ENCODE measurements around the gene RIMBP2. TPM values are rescaled to one million over a fixed set of nuclear protein-coding genes. Genes with fewer than 3 reads are reported as not detected.

The RIMBP2 gene
- total RNA-seq, 2 experiments from 2014 or later: not detected

GRCh38 chr12:130633771-130634170 lies 82.3 kb downstream of the RIMBP2 start:
- ChIA-PET POLR2A (no interaction called here), CTCF (no interaction called here)
- Histone ChIP-seq H3K27ac (ENCODE audit: low read depth in 1 of 2, low read length in 2 of 2) (no peak overlapping the region), H3K9me3 (ENCODE audit: control insufficient read depth in 1 of 2, insufficient read depth in 1 of 2, low read length in 2 of 2) (no peaks in the 10 kb centered on the region), H3K27me3 (ENCODE audit: control insufficient read depth in 1 of 2, insufficient read depth in 2 of 2, low read length in 2 of 2) (peaks cover 0 to 6% of the 10 kb centered on the region in 2 experiments), H3K36me3 (ENCODE audit: insufficient read depth, low read length) (no peaks in the 10 kb centered on the region), H3K4me1 (ENCODE audit: insufficient read depth, low read length) (no peaks in the 10 kb centered on the region), H3K4me3 (ENCODE audit: low read length) (no peak overlapping the region)
- Mint-ChIP-seq H3K4me3 (no peak overlapping the region), H3K27me3 (peaks cover 6% of the 10 kb centered on the region), H3K9me3 (no peaks in the 10 kb centered on the region), H3K36me3 (ENCODE audit: low read depth) (no peaks in the 10 kb centered on the region), H3K4me1 (ENCODE audit: low read depth) (no peaks in the 10 kb centered on the region), H3K27ac (no peak overlapping the region)
- no peak for TF ChIP-seq CTCF (IDR thresholded peaks at IDR 0.05)
- no peak for DNase-seq
- no peak for ATAC-seq (ENCODE audit: poor library complexity)
- intact Hi-C loops (cut with DNase I, micrococcal nuclease): no loop called here

- H3K4me3 ChIP-seq (ENCODE audit: low read length): no peak overlapping the region
- no peak overlapping the region for H3K27ac ChIP-seq (ENCODE audit: low read depth in 1 of 2, low read length in 2 of 2)
- intact Hi-C loops (cut with DNase I, micrococcal nuclease): no loop called here
- Mint-ChIP-seq H3K36me3 (ENCODE audit: low read depth) (no peaks in the 10 kb centered on the region), H3K4me1 (ENCODE audit: low read depth) (no peaks in the 10 kb centered on the region), H3K27me3 (peaks cover 6% of the 10 kb centered on the region), H3K4me3 (no peak overlapping the region), H3K27ac (no peak overlapping the region), H3K9me3 (no peaks in the 10 kb centered on the region)
- no peaks in the 10 kb centered on the region for H3K9me3 ChIP-seq (ENCODE audit: control insufficient read depth in 1 of 2, insufficient read depth in 1 of 2, low read length in 2 of 2)
- ATAC-seq (ENCODE audit: poor library complexity): no peak
- peaks cover 0 to 4% of the 10 kb centered on the region in 2 experiments for H3K27me3 ChIP-seq (ENCODE audit: control insufficient read depth in 1 of 2, insufficient read depth in 2 of 2, low read length in 2 of 2)
- no peak for TF ChIP-seq CTCF (IDR thresholded peaks at IDR 0.05)
- ChIA-PET POLR2A (no interaction called here), CTCF (no interaction called here)
- DNase-seq: no peak
- H3K36me3 ChIP-seq (ENCODE audit: insufficient read depth, low read length): no peaks in the 10 kb centered on the region
- H3K4me1 ChIP-seq (ENCODE audit: insufficient read depth, low read length): no peaks in the 10 kb centered on the region
Observed at GRCh38 chr12:130632642-130633041, 83.5 kb downstream of the RIMBP2 start.

GRCh38 chr12:130628304-130628703 lies 87.8 kb downstream of the RIMBP2 start:
- Mint-ChIP-seq H3K27me3 (peaks cover 5% of the 10 kb centered on the region), H3K27ac (no peak overlapping the region), H3K36me3 (ENCODE audit: low read depth) (no peaks in the 10 kb centered on the region), H3K4me1 (ENCODE audit: low read depth) (no peaks in the 10 kb centered on the region), H3K4me3 (no peak overlapping the region), H3K9me3 (no peaks in the 10 kb centered on the region)
- H3K36me3 ChIP-seq (ENCODE audit: insufficient read depth, low read length): no peaks in the 10 kb centered on the region
- no peaks in the 10 kb centered on the region for H3K4me1 ChIP-seq (ENCODE audit: insufficient read depth, low read length)
- ChIA-PET POLR2A (no interaction called here), CTCF (no interaction called here)
- intact Hi-C loops (cut with DNase I, micrococcal nuclease): no loop called here
- TF ChIP-seq CTCF (IDR thresholded peaks at IDR 0.05): no peak
- no peak overlapping the region for H3K4me3 ChIP-seq (ENCODE audit: low read length)
- peaks cover 0 to 2% of the 10 kb centered on the region in 2 experiments for H3K27me3 ChIP-seq (ENCODE audit: control insufficient read depth in 1 of 2, insufficient read depth in 2 of 2, low read length in 2 of 2)
- ATAC-seq (ENCODE audit: poor library complexity): no peak
- no peak overlapping the region for H3K27ac ChIP-seq (ENCODE audit: low read depth in 1 of 2, low read length in 2 of 2)
- H3K9me3 ChIP-seq (ENCODE audit: control insufficient read depth in 1 of 2, insufficient read depth in 1 of 2, low read length in 2 of 2): peaks cover 0 to 4% of the 10 kb centered on the region in 2 experiments
- DNase-seq: no peak
